Tibial nerve (tissue), 4 donors: ENCODE measurements around the gene ZNF543. TPM values are rescaled to one million over a fixed set of nuclear protein-coding genes. Genes with fewer than 3 reads are reported as not detected.

Source experiments
- DNase-seq, 2 donors: peaks; one replicate each; pipeline ENCODE4 v3.0.0-alpha.2; 2019; ENCODE audit warnings: low spot score in 2 of 2
- H3K27ac ChIP-seq, 4 donors: fragments of 200-600 bp; sonication (generic) in 3 of 4; one replicate each; pipeline ENCODE4 v1.5.1; 2017 to 2019; ENCODE audit warnings: mild to moderate bottlenecking in 1 of 4
- H3K27me3 ChIP-seq, 2 donors: fragments of 200-600 bp; sonication (generic) in 1 of 2; one replicate each; pipeline versions ENCODE4 v1.5.1 to v1.6.0; 2017 to 2019
- H3K36me3 ChIP-seq, 3 donors: fragments of 200-600 bp; sonication (generic); one replicate each; pipeline ENCODE4 v1.5.1; 2018 to 2019
- H3K4me1 ChIP-seq, 4 donors: fragments of 200-600 bp; sonication (generic) in 3 of 4; one replicate each; pipeline ENCODE4 v1.5.1; 2017 to 2019
- H3K4me3 ChIP-seq, 4 donors: fragments of 200-600 bp; sonication (generic) in 3 of 4; one replicate each; pipeline ENCODE4 v1.5.1; 2017 to 2019; ENCODE audit warnings: mild to moderate bottlenecking in 1 of 4, moderate library complexity in 1 of 4
- H3K9me3 ChIP-seq, 4 donors: fragments of 200-600 bp; sonication (generic) in 3 of 4; one replicate each; pipeline ENCODE4 v1.5.1; 2017 to 2019
- EP300 ChIP-seq, 2 donors: sonication (generic); formaldehyde crosslinking; IDR thresholded peaks; one replicate each; pipeline ENCODE4 v1.6.1; 2017; ENCODE audit warnings: antibody characterized with exemption in 2 of 2, mild to moderate bottlenecking in 1 of 2
- POLR2A ChIP-seq, 2 donors: fragments of 450-650 bp; IDR thresholded peaks; one replicate each; pipeline ENCODE4 v1.6.1; 2017; ENCODE audit warnings: antibody characterized with exemption in 2 of 2, mild to moderate bottlenecking in 2 of 2, moderate library complexity in 2 of 2
- WGBS, 2 donors: methylation state at CpG; one replicate each; pipeline ENCODE4 v1.1.5; 2018; 5-methylcytosine and 5-hydroxymethylcytosine counted together
- total RNA-seq, 4 donors: library from RNA; depleted of rRNA; stranded (reverse); fragments of >200 nt; gene quantifications; one replicate each; pipeline ENCODE4 v1.1.0, GENCODE V29; 2016
- TF ChIP-seq, protein P1 (sequence below), 5 experiments: fragments of 200-600 bp in 3 of 5; fragments of 450-650 bp in 2 of 5; sonication (generic) in 3 of 5; IDR thresholded peaks; one replicate each; pipeline ENCODE4 v1.5.1; 2016 to 2019; ENCODE audit warnings: antibody characterized with exemption in 5 of 5, mild to moderate bottlenecking in 3 of 5, moderate library complexity in 2 of 5

Gene ZNF543
- total RNA-seq, 4 donors from 2014 or later: 7.3 to 10.6 (median 7.9) TPM

GRCh38 chr19:57327993-57328392 is 7.7 kb downstream of the ZNF543 start:
- Histone ChIP-seq H3K27ac (no peak overlapping the region), H3K27me3 (no peaks in the 10 kb centered on the region), H3K4me3 (no peak overlapping the region), H3K9me3 (peaks cover 3 to 98% (median 36%) of the 10 kb centered on the region in 4 donors), H3K36me3 (peaks cover 23 to 96% (median 48%) of the 10 kb centered on the region in 3 donors), H3K4me1 (no peaks in the 10 kb centered on the region)
- WGBS, 2 donors: 76 to 81% methylated on average over 8 of the region's 8 CpGs
- DNase-seq: no peak
- TF ChIP-seq, protein P1, sequence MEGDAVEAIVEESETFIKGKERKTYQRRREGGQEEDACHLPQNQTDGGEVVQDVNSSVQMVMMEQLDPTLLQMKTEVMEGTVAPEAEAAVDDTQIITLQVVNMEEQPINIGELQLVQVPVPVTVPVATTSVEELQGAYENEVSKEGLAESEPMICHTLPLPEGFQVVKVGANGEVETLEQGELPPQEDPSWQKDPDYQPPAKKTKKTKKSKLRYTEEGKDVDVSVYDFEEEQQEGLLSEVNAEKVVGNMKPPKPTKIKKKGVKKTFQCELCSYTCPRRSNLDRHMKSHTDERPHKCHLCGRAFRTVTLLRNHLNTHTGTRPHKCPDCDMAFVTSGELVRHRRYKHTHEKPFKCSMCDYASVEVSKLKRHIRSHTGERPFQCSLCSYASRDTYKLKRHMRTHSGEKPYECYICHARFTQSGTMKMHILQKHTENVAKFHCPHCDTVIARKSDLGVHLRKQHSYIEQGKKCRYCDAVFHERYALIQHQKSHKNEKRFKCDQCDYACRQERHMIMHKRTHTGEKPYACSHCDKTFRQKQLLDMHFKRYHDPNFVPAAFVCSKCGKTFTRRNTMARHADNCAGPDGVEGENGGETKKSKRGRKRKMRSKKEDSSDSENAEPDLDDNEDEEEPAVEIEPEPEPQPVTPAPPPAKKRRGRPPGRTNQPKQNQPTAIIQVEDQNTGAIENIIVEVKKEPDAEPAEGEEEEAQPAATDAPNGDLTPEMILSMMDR (IDR thresholded peaks at IDR 0.05): no peak
- TF ChIP-seq POLR2A (IDR thresholded peaks at IDR 0.05) (no peak), EP300 (IDR thresholded peaks at IDR 0.05) (no peak)

- WGBS, 2 donors: 65 to 78% methylated on average over 4 of the region's 4 CpGs
- H3K4me1 ChIP-seq: no peaks in the 10 kb centered on the region
- DNase-seq: no peak
- H3K4me3 ChIP-seq: no peak overlapping the region
- H3K36me3 ChIP-seq: peaks cover 0 to 38% (median under 1%) of the 10 kb centered on the region in 3 donors
- H3K27ac ChIP-seq: no peak overlapping the region
- H3K27me3 ChIP-seq: no peaks in the 10 kb centered on the region
- H3K9me3 ChIP-seq: peaks cover 3 to 53% (median 13%) of the 10 kb centered on the region in 4 donors
- TF ChIP-seq EP300 (IDR thresholded peaks at IDR 0.05) (no peak), POLR2A (IDR thresholded peaks at IDR 0.05) (no peak)
- TF ChIP-seq, protein P1 (IDR thresholded peaks at IDR 0.05): no peak
These were observed 13.9 kb downstream of the ZNF543 start for GRCh38 chr19:57334191-57334590.

GRCh38 chr19:57338877-57339276 is 18.6 kb downstream of the ZNF543 start:
- Histone ChIP-seq H3K27ac (no peak overlapping the region), H3K4me3 (no peak overlapping the region), H3K4me1 (no peaks in the 10 kb centered on the region), H3K36me3 (no peaks in the 10 kb centered on the region), H3K9me3 (peaks cover 0 to 9% (median 0%) of the 10 kb centered on the region in 4 donors), H3K27me3 (no peaks in the 10 kb centered on the region)
- TF ChIP-seq POLR2A (IDR thresholded peaks at IDR 0.05): no peak
- TF ChIP-seq, protein P1 (IDR thresholded peaks at IDR 0.05): no peak
- no peak for TF ChIP-seq EP300 (IDR thresholded peaks at IDR 0.05)
- DNase-seq: no peak
- 59 to 60% methylated on average over 3 of the region's 3 CpGs for WGBS, 2 donors

DNA sequence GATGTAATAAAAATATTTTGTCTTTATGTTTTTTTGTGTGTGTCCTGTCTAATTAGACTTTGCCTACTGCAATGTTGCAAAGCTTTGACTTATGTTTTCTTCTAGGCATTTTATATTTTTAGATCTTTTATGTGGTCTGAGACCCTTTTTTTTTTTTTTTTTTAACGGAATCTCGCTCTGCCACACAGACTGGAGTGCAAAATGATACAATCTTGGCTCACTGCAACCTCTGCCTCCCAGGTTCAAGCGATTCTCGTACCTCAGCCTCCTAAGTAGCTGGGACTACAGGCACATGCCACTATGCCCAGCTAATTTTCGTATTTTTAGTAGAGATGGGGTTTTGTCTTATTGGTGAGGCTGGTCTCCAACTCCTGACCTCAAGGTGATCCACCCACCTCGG is 22.3 kb downstream of the ZNF543 start:
- no peaks in the 10 kb centered on the region for H3K9me3 ChIP-seq
- no peaks in the 10 kb centered on the region for H3K27me3 ChIP-seq
- no peaks in the 10 kb centered on the region for H3K4me1 ChIP-seq
- H3K27ac ChIP-seq: no peak overlapping the region
- 72 to 78% methylated on average over 6 of the region's 6 CpGs for WGBS, 2 donors
- H3K36me3 ChIP-seq: no peaks in the 10 kb centered on the region
- DNase-seq: no peak
- H3K4me3 ChIP-seq: no peak overlapping the region
- TF ChIP-seq POLR2A (IDR thresholded peaks at IDR 0.05): no peak

DNA sequence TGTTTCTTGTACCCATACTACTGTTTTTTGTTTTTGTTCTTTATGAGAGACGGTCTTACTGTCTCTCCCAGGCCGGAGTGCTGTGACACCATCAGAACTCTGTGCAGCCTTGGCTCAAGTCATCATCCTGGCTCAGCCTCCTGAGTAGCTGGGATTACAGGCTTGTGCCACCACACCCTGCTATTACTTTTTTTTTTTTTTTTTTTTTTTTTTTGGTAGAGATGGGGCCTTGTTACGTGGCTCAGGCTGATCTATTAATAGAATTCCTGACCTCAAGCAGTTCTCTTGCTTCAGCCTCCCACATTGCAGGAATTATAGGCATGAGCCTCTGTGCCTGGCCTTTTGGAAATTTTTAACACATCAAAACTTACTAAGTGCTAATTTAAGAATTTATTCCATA is 27.9 kb downstream of the ZNF543 start:
- H3K9me3 ChIP-seq: peaks cover 0 to 13% (median under 1%) of the 10 kb centered on the region in 4 donors
- no peak for DNase-seq
- H3K36me3 ChIP-seq: peaks cover 0 to 8% (median 0%) of the 10 kb centered on the region in 3 donors
- WGBS, 2 donors: 64 to 68% methylated on average over 3 of the region's 3 CpGs
- H3K4me1 ChIP-seq: peaks cover 0 to 16% (median 13%) of the 10 kb centered on the region in 4 donors
- H3K27me3 ChIP-seq: no peaks in the 10 kb centered on the region
- TF ChIP-seq POLR2A (IDR thresholded peaks at IDR 0.05) (no peak), EP300 (IDR thresholded peaks at IDR 0.05) (no peak)
- TF ChIP-seq, protein P1 (IDR thresholded peaks at IDR 0.05): no peak
- no peak overlapping the region for H3K4me3 ChIP-seq
- no peak overlapping the region for H3K27ac ChIP-seq
